ENCODE data around the gene THBS3. TPM values are rescaled to one million over a fixed set of nuclear protein-coding genes. Genes with fewer than 3 reads are reported as not detected.
A peak's percentile ranks its signal among the peaks of the same experiment; 100 is the strongest.

THBS3 gene
- total RNA-seq, 1 donor = 41.1 TPM

DNA sequence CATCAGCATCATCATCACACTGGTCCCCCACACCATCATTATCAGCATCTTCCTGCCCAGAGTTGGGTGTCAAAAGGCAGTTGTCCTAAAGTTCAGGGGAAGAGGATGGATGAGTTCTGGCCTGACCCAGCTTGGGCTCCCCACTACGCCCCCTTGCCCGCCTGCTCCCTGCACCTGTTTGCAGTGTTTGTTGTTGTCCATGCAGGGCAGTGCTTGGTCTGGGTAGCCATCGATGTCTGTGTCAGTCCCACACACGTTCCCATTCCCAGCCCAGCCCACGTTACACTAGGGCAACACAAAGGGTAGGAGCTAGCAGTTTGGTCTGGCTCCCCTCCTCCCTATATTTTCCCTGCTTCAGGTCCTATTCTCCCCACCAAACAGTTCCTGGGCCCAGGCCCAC, 6.8 kb downstream of the THBS3 start:
- TF ChIP-seq CTCF (IDR thresholded peaks at IDR 0.05; ENCODE audit: insufficient read depth, low read length) = no peak
- H3K4me3 ChIP-seq (ENCODE audit: low read depth, low read length) = no peak overlapping the region
- no peak for DNase-seq (ENCODE audit: low read depth)

DNA sequence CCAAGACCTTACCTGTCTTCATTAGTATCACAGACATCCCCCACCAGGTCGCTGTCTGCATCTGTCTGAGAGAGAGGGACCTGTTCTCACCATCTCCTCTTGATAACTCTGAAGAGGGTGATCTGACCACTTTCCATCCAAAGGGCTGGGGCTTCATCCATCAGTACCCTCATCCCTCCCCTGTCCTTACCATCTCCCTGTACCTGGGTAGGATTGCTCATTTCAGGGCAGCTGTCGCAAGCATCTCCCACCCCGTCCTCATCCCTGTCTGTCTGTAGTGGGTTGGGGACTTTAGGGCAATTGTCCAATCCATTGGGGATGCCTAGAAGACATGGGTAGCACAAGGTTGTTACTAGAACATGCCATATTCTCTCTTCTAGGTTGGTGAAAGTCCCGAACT, 7.9 kb downstream of the THBS3 start:
- no peak for TF ChIP-seq CTCF (IDR thresholded peaks at IDR 0.05; ENCODE audit: insufficient read depth, low read length)
- no peak for DNase-seq (ENCODE audit: low read depth)
- H3K4me3 ChIP-seq (ENCODE audit: low read depth, low read length) = no peak overlapping the region

- no peak for TF ChIP-seq CTCF (IDR thresholded peaks at IDR 0.05; ENCODE audit: insufficient read depth, low read length)
- H3K4me3 ChIP-seq (ENCODE audit: low read depth, low read length) = no peak overlapping the region
- no peak for DNase-seq (ENCODE audit: low read depth)
Observed at GRCh38 chr1:155198547-155198906, 9.2 kb downstream of the THBS3 start.

GRCh38 chr1:155197901-155198546, 9.7 kb downstream of the THBS3 start:
- DNase-seq (ENCODE audit: low read depth) = no peak
- TF ChIP-seq CTCF (IDR thresholded peaks at IDR 0.05; ENCODE audit: insufficient read depth, low read length) = no peak
- no peak overlapping the region for H3K4me3 ChIP-seq (ENCODE audit: low read depth, low read length)

GRCh38 chr1:155196893-155197638, 10.6 kb downstream of the THBS3 start:
- H3K4me3 ChIP-seq (ENCODE audit: low read depth, low read length) = no peak overlapping the region
- TF ChIP-seq CTCF (IDR thresholded peaks at IDR 0.05; ENCODE audit: insufficient read depth, low read length) = no peak
- DNase-seq (ENCODE audit: low read depth) = peak; percentile 59

GRCh38 chr1:155196103-155196892, 11.4 kb downstream of the THBS3 start:
- TF ChIP-seq CTCF (IDR thresholded peaks at IDR 0.05; ENCODE audit: insufficient read depth, low read length) = no peak
- peak; percentile 15 for DNase-seq (ENCODE audit: low read depth)

More at GRCh38 chr1:155196103-155196892, 11.4 kb downstream of the THBS3 start:
- H3K4me3 ChIP-seq (ENCODE audit: low read depth, low read length) = peak overlapping the region; percentile 70
